ENCODE results near the gene DNAJB6.

GRCh38 chr7:157444011-157444842 is 107.4 kb downstream of the DNAJB6 start:
- TF ChIP-seq CTCF (IDR thresholded peaks at IDR 0.05) (no peak), POLR2A (IDR thresholded peaks at IDR 0.05) (no peak)

All from uterus (tissue), 2 donors.